ENCODE data around the gene AFTPH.

DNA sequence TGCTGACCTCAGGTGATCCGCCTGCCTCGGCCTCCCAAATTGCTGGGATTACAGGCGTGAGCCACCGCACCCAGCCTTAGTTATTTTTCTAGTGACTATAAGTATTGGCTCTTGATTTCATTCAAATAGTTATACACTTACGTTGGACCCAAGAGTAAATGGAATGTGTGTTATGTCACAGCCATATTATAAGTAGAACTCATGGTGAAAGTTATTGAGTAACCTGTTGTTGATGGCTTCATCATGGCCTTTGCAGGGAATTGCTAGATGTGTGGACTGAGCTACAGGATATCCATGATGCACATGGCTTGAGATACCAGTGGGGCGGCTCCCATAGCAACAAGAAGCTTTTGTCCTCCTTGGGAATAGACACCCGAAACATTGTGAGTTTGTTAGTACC, 44.7 kb downstream of the AFTPH start:
- TF ChIP-seq, protein P1, sequence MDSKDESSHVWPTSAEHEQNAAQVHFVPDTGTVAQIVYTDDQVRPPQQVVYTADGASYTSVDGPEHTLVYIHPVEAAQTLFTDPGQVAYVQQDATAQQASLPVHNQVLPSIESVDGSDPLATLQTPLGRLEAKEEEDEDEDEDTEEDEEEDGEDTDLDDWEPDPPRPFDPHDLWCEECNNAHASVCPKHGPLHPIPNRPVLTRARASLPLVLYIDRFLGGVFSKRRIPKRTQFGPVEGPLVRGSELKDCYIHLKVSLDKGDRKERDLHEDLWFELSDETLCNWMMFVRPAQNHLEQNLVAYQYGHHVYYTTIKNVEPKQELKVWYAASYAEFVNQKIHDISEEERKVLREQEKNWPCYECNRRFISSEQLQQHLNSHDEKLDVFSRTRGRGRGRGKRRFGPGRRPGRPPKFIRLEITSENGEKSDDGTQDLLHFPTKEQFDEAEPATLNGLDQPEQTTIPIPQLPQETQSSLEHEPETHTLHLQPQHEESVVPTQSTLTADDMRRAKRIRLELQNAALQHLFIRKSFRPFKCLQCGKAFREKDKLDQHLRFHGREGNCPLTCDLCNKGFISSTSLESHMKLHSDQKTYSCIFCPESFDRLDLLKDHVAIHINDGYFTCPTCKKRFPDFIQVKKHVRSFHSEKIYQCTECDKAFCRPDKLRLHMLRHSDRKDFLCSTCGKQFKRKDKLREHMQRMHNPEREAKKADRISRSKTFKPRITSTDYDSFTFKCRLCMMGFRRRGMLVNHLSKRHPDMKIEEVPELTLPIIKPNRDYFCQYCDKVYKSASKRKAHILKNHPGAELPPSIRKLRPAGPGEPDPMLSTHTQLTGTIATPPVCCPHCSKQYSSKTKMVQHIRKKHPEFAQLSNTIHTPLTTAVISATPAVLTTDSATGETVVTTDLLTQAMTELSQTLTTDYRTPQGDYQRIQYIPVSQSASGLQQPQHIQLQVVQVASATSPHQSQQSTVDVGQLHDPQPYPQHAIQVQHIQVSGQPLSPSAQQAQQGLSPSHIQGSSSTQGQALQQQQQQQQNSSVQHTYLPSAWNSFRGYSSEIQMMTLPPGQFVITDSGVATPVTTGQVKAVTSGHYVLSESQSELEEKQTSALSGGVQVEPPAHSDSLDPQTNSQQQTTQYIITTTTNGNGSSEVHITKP (tag by site-specific recombination; IDR thresholded peaks at IDR 0.05), result no peak
- TF ChIP-seq, protein P2, sequence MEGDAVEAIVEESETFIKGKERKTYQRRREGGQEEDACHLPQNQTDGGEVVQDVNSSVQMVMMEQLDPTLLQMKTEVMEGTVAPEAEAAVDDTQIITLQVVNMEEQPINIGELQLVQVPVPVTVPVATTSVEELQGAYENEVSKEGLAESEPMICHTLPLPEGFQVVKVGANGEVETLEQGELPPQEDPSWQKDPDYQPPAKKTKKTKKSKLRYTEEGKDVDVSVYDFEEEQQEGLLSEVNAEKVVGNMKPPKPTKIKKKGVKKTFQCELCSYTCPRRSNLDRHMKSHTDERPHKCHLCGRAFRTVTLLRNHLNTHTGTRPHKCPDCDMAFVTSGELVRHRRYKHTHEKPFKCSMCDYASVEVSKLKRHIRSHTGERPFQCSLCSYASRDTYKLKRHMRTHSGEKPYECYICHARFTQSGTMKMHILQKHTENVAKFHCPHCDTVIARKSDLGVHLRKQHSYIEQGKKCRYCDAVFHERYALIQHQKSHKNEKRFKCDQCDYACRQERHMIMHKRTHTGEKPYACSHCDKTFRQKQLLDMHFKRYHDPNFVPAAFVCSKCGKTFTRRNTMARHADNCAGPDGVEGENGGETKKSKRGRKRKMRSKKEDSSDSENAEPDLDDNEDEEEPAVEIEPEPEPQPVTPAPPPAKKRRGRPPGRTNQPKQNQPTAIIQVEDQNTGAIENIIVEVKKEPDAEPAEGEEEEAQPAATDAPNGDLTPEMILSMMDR (tag by site-specific recombination; IDR thresholded peaks at IDR 0.05), result no peak
- TF ChIP-seq ZNF324 (tag by site-specific recombination; IDR thresholded peaks at IDR 0.05), result no peak
- TF ChIP-seq ZNF16 (tag by site-specific recombination; IDR thresholded peaks at IDR 0.05; ENCODE audit: low read depth), result no peak
- TF ChIP-seq YY1 (tag by site-specific recombination; IDR thresholded peaks at IDR 0.05), result no peak
- TF ChIP-seq, protein P3, sequence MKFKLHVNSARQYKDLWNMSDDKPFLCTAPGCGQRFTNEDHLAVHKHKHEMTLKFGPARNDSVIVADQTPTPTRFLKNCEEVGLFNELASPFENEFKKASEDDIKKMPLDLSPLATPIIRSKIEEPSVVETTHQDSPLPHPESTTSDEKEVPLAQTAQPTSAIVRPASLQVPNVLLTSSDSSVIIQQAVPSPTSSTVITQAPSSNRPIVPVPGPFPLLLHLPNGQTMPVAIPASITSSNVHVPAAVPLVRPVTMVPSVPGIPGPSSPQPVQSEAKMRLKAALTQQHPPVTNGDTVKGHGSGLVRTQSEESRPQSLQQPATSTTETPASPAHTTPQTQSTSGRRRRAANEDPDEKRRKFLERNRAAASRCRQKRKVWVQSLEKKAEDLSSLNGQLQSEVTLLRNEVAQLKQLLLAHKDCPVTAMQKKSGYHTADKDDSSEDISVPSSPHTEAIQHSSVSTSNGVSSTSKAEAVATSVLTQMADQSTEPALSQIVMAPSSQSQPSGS (tag by site-specific recombination; IDR thresholded peaks at IDR 0.05; ENCODE audit: low read depth), result no peak
- no peak for TF ChIP-seq MEIS1 (CRISPR knock-in tag; IDR thresholded peaks at IDR 0.05; ENCODE audit: borderline replicate concordance)
- TF ChIP-seq, protein P4, sequence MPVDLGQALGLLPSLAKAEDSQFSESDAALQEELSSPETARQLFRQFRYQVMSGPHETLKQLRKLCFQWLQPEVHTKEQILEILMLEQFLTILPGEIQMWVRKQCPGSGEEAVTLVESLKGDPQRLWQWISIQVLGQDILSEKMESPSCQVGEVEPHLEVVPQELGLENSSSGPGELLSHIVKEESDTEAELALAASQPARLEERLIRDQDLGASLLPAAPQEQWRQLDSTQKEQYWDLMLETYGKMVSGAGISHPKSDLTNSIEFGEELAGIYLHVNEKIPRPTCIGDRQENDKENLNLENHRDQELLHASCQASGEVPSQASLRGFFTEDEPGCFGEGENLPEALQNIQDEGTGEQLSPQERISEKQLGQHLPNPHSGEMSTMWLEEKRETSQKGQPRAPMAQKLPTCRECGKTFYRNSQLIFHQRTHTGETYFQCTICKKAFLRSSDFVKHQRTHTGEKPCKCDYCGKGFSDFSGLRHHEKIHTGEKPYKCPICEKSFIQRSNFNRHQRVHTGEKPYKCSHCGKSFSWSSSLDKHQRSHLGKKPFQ (tag by site-specific recombination; IDR thresholded peaks at IDR 0.05), result no peak
- TF ChIP-seq ZNF121 (tag by site-specific recombination; IDR thresholded peaks at IDR 0.05), result no peak
- TF ChIP-seq OVOL3 (tag by site-specific recombination; IDR thresholded peaks at IDR 0.05), result no peak
- TF ChIP-seq ZNF311 (tag by site-specific recombination; IDR thresholded peaks at IDR 0.05; ENCODE audit: borderline replicate concordance), result no peak
